GM12864 (cell line): Measurements from ENCODE around the gene NKX6-2.

Experiments used
- DNase-seq: peaks from one replicate; pipeline ENCODE4 v3.0.0-alpha.2; 2011; ENCODE audit warnings: low read depth
- H3K4me3 ChIP-seq: 2 replicates; pipeline ENCODE4 v1.5.1; 2011; ENCODE audit warnings: mild to moderate bottlenecking, low read depth, low read length, control low read depth
- TF ChIP-seq, protein P1 (sequence below): IDR thresholded peaks from 2 replicates; pipeline ENCODE4 v1.5.1; 2011; ENCODE audit warnings: low read depth, mild to moderate bottlenecking, moderate library complexity, low read length, control low read depth, inconsistent platforms; ENCODE audit errors: missing control alignments

The NKX6-2 gene

DNA sequence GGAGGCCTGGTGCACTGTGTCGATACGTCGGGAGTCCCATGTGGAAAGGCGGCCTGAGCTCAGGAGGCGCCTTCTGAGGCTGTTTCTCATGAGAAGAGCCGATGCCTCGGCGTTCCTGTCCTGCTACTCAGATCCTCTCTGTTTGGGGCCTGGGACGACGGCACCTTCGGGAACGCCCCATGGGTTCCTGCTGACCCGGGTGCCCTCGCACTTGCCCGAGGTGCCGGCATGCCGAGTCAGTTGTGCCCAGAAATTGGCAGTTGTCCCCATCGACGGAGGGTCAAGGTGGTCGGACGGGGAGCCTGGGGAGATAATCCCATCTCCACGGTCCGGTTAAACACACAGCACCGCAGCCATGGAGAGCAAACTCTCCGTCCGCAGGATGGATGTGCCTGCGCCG lies 33.0 kb downstream of the NKX6-2 start:
- TF ChIP-seq, protein P1, sequence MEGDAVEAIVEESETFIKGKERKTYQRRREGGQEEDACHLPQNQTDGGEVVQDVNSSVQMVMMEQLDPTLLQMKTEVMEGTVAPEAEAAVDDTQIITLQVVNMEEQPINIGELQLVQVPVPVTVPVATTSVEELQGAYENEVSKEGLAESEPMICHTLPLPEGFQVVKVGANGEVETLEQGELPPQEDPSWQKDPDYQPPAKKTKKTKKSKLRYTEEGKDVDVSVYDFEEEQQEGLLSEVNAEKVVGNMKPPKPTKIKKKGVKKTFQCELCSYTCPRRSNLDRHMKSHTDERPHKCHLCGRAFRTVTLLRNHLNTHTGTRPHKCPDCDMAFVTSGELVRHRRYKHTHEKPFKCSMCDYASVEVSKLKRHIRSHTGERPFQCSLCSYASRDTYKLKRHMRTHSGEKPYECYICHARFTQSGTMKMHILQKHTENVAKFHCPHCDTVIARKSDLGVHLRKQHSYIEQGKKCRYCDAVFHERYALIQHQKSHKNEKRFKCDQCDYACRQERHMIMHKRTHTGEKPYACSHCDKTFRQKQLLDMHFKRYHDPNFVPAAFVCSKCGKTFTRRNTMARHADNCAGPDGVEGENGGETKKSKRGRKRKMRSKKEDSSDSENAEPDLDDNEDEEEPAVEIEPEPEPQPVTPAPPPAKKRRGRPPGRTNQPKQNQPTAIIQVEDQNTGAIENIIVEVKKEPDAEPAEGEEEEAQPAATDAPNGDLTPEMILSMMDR, result no peak
- no peak for DNase-seq
- H3K4me3 ChIP-seq, result no peak overlapping the region

DNA sequence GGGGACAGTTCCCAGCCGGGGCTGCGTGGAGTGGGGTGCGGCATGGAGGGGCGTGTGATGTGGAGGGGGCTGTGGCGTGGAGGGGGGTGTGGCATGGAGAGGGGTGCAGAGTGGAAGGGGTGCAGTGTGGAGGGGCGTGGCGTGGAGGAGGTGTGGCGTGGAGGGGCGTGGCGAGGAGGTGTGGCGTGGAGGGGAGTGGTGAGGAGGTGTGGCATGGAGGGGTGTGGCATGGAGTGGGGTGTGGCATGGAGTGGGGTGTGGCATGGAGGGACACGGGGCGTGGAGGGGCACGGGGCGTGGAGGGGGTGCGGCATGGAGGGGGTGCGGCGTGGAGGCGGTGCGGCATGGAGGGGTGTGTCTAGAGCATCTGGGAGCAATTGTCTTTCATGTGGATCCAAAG lies 33.6 kb downstream of the NKX6-2 start:
- H3K4me3 ChIP-seq, result no peak overlapping the region
- TF ChIP-seq, protein P1, result no peak
- no peak for DNase-seq

DNA sequence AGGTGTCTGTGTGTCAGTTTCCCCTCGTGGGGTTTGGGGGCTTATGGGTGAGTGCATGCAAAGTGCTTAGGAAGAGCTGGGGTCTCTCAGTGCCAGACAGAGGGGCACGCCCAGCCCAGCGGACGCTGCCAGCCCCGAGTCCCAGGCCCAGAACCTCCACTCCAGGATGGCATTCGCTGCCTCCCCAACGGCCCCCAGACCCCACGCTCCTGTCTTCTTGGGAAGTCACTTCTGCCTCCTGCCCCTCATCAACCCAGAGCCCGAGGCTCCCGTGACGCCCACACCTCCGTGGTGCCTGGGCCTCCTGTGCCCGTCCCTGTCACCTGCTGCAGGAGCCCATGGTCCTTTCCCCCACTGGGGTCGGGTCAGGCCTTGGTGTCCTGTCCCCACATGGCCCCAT lies 35.0 kb downstream of the NKX6-2 start:
- TF ChIP-seq, protein P1, result no peak
- no peak for DNase-seq
- no peak overlapping the region for H3K4me3 ChIP-seq

DNA sequence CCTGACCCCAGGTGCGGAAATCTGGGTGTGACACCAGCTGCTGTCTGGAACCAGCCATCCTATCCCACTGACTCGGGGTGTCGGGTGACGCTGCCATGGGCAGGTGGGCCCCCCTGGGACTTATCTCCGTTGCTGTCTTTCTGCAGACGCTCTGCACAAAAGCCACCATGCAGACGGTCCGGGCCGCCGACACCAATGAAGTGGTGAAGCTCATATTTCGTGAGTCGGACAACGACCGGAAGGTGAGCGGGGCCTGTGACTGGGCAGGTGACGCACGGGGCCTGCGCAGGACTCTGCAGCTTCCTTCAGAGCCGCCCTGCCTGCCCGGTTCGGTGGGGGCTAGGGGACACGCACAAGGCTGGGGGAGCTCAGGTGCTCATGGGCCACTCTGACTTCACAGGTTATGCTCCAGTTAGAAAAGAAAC lies 36.6 kb downstream of the NKX6-2 start:
- H3K4me3 ChIP-seq, result no peak overlapping the region
- TF ChIP-seq, protein P1, result no peak
- no peak for DNase-seq

DNA sequence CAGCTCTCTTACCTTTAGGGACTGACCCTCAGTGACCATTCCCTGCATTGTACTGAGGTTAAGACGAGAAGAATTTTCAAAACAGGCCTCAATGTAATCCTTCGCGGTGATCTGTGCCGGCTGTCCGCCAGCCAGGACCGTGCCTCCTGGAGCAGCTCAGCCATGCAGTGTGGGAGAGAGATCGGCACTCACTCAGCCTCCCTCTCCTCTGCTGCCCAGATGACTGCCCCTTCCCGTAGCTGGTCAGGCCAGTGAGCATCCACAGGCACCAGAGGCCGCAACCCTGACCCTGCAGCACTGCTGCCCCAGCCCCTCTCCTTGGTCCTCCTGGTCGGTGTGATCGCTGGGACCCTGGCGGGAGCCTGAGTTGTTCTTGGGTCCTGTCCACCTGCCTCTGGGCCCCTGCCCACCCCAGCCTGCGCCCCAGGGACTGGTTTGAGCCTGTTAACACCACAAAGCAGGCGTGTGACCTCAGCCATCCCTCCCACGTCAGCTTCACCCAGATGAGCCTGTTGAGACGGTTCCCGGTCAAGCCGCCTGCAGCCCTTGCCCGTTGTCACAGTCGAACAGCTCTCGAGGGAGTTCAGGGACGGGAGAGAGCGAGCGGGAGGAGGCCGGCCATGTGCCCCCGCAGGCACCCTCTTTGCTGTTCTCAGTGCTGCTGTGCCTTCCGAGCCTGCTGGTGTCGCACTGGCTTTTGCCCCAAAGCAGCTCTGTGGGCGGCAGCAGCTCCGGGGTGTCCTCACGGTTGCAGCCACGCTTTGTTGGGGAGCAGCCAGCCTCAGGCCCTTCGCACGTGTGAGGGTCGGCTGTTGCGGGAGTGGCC lies 37.2 kb downstream of the NKX6-2 start:
- no peak for DNase-seq
- no peak overlapping the region for H3K4me3 ChIP-seq
- TF ChIP-seq, protein P1, result no peak

DNA sequence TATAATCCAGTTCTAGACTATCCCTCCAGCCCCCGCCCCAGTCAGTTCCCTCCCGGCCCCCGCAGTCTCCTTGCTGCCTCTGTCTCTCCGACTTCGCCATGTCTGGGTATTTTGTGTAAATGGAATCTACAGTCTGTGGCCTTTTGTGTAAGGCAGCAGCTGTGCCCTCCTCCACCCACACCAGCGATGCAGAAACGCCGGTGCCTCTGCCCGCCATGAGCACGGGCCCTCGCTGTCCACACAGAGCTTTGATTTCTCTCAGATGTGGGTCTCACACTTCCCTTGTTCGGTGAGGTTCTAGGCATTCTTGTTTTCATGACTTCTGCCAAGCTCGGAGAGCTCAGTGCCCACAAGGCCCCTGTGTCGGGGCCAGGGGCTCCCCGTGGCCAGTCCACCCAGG lies 37.8 kb downstream of the NKX6-2 start:
- DNase-seq, result no peak
- TF ChIP-seq, protein P1, result no peak
- no peak overlapping the region for H3K4me3 ChIP-seq

DNA sequence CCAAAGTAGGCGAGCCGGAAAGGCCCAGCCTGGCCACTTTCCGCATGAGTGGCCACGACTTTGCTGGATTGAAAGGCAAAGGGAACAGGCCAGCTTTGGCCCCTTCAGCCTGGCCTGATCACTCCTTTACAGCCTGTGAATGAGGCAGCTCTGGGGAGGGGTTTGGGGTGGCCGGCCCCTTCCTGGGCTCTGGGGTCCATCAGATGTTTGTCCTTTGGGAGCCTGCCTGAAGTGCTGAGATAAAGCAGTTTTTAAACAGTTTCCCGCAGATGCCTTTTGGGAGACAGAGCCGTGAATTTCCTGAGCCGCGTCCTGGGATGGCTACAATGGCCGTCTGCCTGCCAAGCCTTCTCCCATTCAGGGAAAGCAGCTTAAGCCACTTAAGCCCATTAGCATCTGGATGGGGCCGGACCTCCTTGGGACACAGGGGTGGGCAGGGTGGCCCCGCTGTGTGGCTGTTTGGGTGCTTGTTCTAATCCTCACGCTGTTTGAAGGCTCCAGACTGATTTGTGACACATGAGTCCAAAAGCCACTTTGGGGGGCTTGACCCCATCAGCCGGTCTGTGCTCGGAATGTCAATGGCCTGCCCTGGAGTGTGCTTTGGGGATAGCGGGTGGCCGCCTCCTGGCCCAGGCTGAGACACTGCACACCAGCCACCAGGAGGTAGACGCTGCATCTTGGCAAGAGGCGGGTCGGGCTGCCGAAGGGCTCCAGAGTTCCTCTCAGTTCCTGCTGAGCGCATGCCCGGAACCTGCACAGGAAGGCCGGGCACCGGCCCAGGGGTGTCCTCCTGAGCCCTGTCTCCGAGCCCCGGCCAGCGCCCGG lies 38.9 kb downstream of the NKX6-2 start:
- DNase-seq, result no peak
- no peak overlapping the region for H3K4me3 ChIP-seq
- TF ChIP-seq, protein P1, result no peak
